Panc1 (cell line): ENCODE results near the gene ELAPOR1.

Experiments
- CTCF ChIP-seq: fragments of 450-650 bp; IDR thresholded peaks from 2 replicates; pipeline ENCODE4 v1.5.1; 2017; ENCODE audit warnings: mild to moderate bottlenecking
- POLR2AphosphoS5 ChIP-seq: IDR thresholded peaks from 2 replicates; pipeline ENCODE4 v1.6.1; 2012; ENCODE audit warnings: mild to moderate bottlenecking, low read depth, low read length, moderate library complexity
- REST ChIP-seq, 2 experiments: IDR thresholded peaks; 2 replicates each; pipeline ENCODE4 v1.6.1; 2011 to 2012; ENCODE audit warnings: low read depth in 2 of 2, control low read depth in 1 of 2, low read length in 1 of 2, mild to moderate bottlenecking in 1 of 2, moderate library complexity in 1 of 2; ENCODE audit not compliant: insufficient read depth in 1 of 2
- SIN3A ChIP-seq: IDR thresholded peaks from 2 replicates; pipeline ENCODE4 v1.6.1; 2012; ENCODE audit warnings: low read depth, mild to moderate bottlenecking, low read length, moderate library complexity, borderline replicate concordance; ENCODE audit not compliant: insufficient read depth

- TF ChIP-seq REST (IDR thresholded peaks at IDR 0.05; ENCODE audit: insufficient read depth in 1 of 2, low read depth in 2 of 2, low read length in 1 of 2) = no peak
- TF ChIP-seq CTCF = no peak
- no peak for TF ChIP-seq POLR2AphosphoS5
- no peak for TF ChIP-seq SIN3A
These were observed 1.8 kb downstream of the ELAPOR1 start for GRCh38 chr1:109115685-109116084.
